OCI-LY1 (cell line): ENCODE data around the gene ATXN3L.

Source experiments
- H2AFZ ChIP-seq: fragments of 200-600 bp; sonication (generic), shearing (Covaris generic); 2 replicates; pipeline ENCODE4 v1.6.0; 2014; ENCODE audit warnings: antibody characterized with exemption, mild to moderate bottlenecking, low read length
- H3F3A ChIP-seq: fragments of 200-600 bp; sonication (generic), shearing (Covaris generic); 2 replicates; pipeline ENCODE4 v1.6.0; 2014; ENCODE audit warnings: mild to moderate bottlenecking, antibody characterized with exemption, low read length, moderate library complexity; ENCODE audit not compliant: insufficient read depth
- H3K27ac ChIP-seq: fragments of 200-600 bp; sonication (generic); 2 replicates; pipeline ENCODE4 v1.5.1; 2014; ENCODE audit warnings: low read length, mixed run types, mild to moderate bottlenecking, low read depth; ENCODE audit not compliant: poor library complexity, severe bottlenecking
- H3K27me3 ChIP-seq: fragments of 200-600 bp; sonication (generic); 2 replicates; pipeline ENCODE4 v1.6.0; 2014; ENCODE audit warnings: antibody characterized with exemption, mild to moderate bottlenecking, low read length, moderate library complexity; ENCODE audit not compliant: insufficient read depth
- H3K36me3 ChIP-seq: fragments of 200-600 bp; sonication (generic); 2 replicates; pipeline ENCODE4 v1.6.1; 2014; ENCODE audit warnings: mild to moderate bottlenecking, antibody characterized with exemption, low read length, moderate library complexity, mixed read lengths; ENCODE audit not compliant: insufficient read depth
- H3K4me1 ChIP-seq: fragments of 200-600 bp; sonication (generic); 2 replicates; pipeline ENCODE4 v1.5.1; 2014; ENCODE audit warnings: mild to moderate bottlenecking, low read length, moderate library complexity; ENCODE audit not compliant: insufficient read depth, severe bottlenecking
- H3K4me2 ChIP-seq: fragments of 200-600 bp; sonication (generic), shearing (Covaris generic); 2 replicates; pipeline ENCODE4 v1.6.1; 2014; ENCODE audit warnings: low read length
- H3K4me3 ChIP-seq: fragments of 200-600 bp; sonication (generic); 2 replicates; pipeline ENCODE4 v1.5.1; 2014; ENCODE audit warnings: low read length, low read depth, mild to moderate bottlenecking, mixed read lengths; ENCODE audit not compliant: poor library complexity, severe bottlenecking
- H3K79me2 ChIP-seq: fragments of 200-600 bp; shearing (Covaris generic); 2 replicates; pipeline ENCODE4 v1.6.1; 2016; ENCODE audit warnings: mixed run types, low read length, mixed read lengths; ENCODE audit not compliant: insufficient read depth
- H3K9ac ChIP-seq: fragments of 200-600 bp; sonication (generic), shearing (Covaris generic); 2 replicates; pipeline ENCODE4 v1.6.1; 2014; ENCODE audit warnings: mild to moderate bottlenecking, low read length, mixed read lengths
- H3K9me2 ChIP-seq: fragments of 200-600 bp; sonication (generic), shearing (Covaris generic); 2 replicates; pipeline ENCODE4 v1.6.1; 2014; ENCODE audit warnings: low read depth, mild to moderate bottlenecking, low read length, mixed read lengths
- H3K9me3 ChIP-seq: fragments of 200-600 bp; shearing (Covaris generic); 2 replicates; pipeline ENCODE4 v1.6.1; 2014; ENCODE audit warnings: low read length, mixed read lengths
- H4K20me1 ChIP-seq: fragments of 200-600 bp; sonication (generic), shearing (Covaris generic); 2 replicates; pipeline ENCODE4 v1.6.0; 2016; ENCODE audit warnings: mild to moderate bottlenecking, low read length; ENCODE audit not compliant: insufficient read depth
- CTCF ChIP-seq: fragments of 200-600 bp; sonication (generic), shearing (Covaris generic); IDR thresholded peaks from 2 replicates; pipeline ENCODE4 v1.5.1; 2017; ENCODE audit warnings: mild to moderate bottlenecking, antibody characterized with exemption, low read length, moderate library complexity, mixed read lengths
- EZH2 ChIP-seq: fragments of 200-600 bp; sonication (generic), shearing (Covaris generic); IDR thresholded peaks from 2 replicates; pipeline ENCODE4 v1.8.0; 2017; ENCODE audit warnings: borderline replicate concordance, mixed run types, mild to moderate bottlenecking, antibody characterized with exemption, low read length, moderate library complexity, mixed read lengths

The ATXN3L gene

DNA sequence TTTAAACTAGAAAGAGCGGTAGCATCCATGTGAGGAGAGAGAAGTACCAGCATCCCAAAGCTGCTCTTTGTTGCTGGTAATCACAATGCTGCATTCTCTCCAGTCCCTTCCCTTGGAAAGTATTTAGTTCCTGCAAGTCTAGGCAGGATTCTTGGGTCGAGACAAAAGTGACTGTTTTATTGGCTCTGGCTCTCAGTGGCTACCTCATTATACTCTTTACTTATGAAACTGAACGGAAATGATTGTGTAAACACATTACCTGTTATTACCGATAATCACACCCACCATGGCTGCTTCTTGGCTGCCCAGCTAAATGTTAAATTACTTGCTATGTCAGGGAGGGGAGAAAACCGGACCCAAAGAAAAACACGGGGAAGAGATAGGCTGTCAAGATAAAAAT lies 26.2 kb downstream of the ATXN3L start:
- H3K9ac ChIP-seq: no peak overlapping the region
- H3K27me3 ChIP-seq: no peaks in the 10 kb centered on the region
- H3F3A ChIP-seq: no peaks in the 10 kb centered on the region; the same call in 1 of the 2 replicates
- H3K36me3 ChIP-seq: no peaks in the 10 kb centered on the region
- H3K79me2 ChIP-seq: no peaks in the 10 kb centered on the region
- no peaks in the 10 kb centered on the region for H4K20me1 ChIP-seq
- H3K4me3 ChIP-seq: no peak overlapping the region
- TF ChIP-seq CTCF: no peak
- no peak for TF ChIP-seq EZH2
- H3K4me2 ChIP-seq: no peak overlapping the region
- no peak overlapping the region for H2AFZ ChIP-seq
- H3K4me1 ChIP-seq: no peaks in the 10 kb centered on the region
- H3K9me3 ChIP-seq: no peaks in the 10 kb centered on the region
- no peaks in the 10 kb centered on the region for H3K9me2 ChIP-seq
- H3K27ac ChIP-seq: no peak overlapping the region

DNA sequence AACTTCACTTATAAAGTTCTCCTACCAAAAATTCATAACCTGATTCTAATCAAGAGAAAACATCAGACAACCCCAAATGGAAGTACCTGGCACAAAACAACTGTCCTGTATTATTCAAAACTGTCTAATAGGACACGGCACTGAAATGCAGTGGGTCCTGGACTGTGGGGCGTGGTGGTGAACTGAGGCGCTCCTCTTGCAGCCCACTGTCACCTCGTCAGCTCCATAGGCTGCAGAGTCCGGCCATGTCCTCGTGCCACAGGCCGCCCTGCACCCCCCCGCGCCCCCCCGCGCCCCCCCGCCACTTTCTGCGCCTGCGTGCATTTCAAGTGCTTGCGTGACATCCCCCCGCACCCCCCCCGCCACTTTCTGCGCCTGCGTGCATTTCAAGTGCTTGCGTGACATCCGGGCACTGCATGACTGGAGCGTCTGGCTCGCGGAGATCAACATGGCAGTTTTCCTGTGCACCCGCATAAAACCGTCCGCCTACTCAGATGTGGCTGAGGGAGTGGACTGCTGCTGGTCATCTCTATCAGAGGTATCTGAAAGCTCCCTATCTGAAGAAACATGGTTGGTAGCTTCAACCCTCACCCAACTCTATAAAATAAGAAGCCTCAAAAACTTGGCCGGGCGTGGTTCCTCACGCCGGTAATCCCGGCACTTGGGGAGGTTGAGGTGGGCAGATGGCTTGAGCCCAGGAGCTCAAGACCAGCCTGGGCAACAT lies 28.8 kb downstream of the ATXN3L start:
- Histone ChIP-seq H2AFZ (no peak overlapping the region), H3K9me3 (no peaks in the 10 kb centered on the region), H3K27me3 (no peaks in the 10 kb centered on the region), H3F3A (no peaks in the 10 kb centered on the region), H3K4me3 (no peak overlapping the region), H4K20me1 (no peaks in the 10 kb centered on the region), H3K9me2 (no peaks in the 10 kb centered on the region), H3K4me2 (no peak overlapping the region), H3K79me2 (no peaks in the 10 kb centered on the region), H3K27ac (no peak overlapping the region), H3K4me1 (no peaks in the 10 kb centered on the region), H3K36me3 (no peaks in the 10 kb centered on the region), H3K9ac (no peak overlapping the region)
- TF ChIP-seq CTCF (no peak), EZH2 (no peak)

- Histone ChIP-seq H3K36me3 (no peaks in the 10 kb centered on the region; the same call in 1 of the 2 replicates), H3K4me2 (no peak overlapping the region), H3K4me1 (peaks cover 2% of the 10 kb centered on the region), H3K9ac (no peak overlapping the region), H2AFZ (no peak overlapping the region), H3K9me3 (peaks cover 7% of the 10 kb centered on the region; the same call in 1 of the 2 replicates), H3F3A (no peaks in the 10 kb centered on the region), H3K9me2 (no peaks in the 10 kb centered on the region), H4K20me1 (no peaks in the 10 kb centered on the region), H3K27me3 (no peaks in the 10 kb centered on the region), H3K79me2 (no peaks in the 10 kb centered on the region), H3K27ac (no peak overlapping the region), H3K4me3 (no peak overlapping the region)
- TF ChIP-seq CTCF (no peak), EZH2 (no peak)
Observed at GRCh38 chrX:13288671-13289070, 31.2 kb downstream of the ATXN3L start.
